ENCODE results near the gene LSM4. TPM values are rescaled to one million over a fixed set of nuclear protein-coding genes. Genes with fewer than 3 reads are reported as not detected.

The LSM4 gene
- total and polyA plus RNA-seq, 2 of the 13 experiments (the other 11 are each of a cell fraction or from before 2014, with no cell fraction given): 65.8 to 166 TPM

GRCh38 chr19:18319591-18320135 is 3.2 kb downstream of the LSM4 start (continued):
- TF ChIP-seq ETS1 (CRISPR knock-in tag; IDR thresholded peaks at IDR 0.05) (no peak), ZNF713 (CRISPR knock-in tag; IDR thresholded peaks at IDR 0.05) (no peak), ZFP36L2 (CRISPR knock-in tag; IDR thresholded peaks at IDR 0.05) (no peak), PPARG (CRISPR knock-in tag; conservative IDR thresholded peaks at IDR 0.05) (peak; percentile 64; the same call in 1 of the 2 replicates), BATF2 (CRISPR knock-in tag; IDR thresholded peaks at IDR 0.05) (no peak), ZNF570 (CRISPR knock-in tag; IDR thresholded peaks at IDR 0.05; ENCODE audit: borderline replicate concordance) (no peak), IKZF1 (IDR thresholded peaks at IDR 0.05) (no peak), ZNF30 (CRISPR knock-in tag; IDR thresholded peaks at IDR 0.05) (no peak), GZF1 (CRISPR knock-in tag; IDR thresholded peaks at IDR 0.05) (no peak), IRF1 (CRISPR knock-in tag; IDR thresholded peaks at IDR 0.05; ENCODE audit: low read depth) (0 out of 2 replicates have a peak, but pooled peaks have one; percentile 21), ZNF644 (CRISPR knock-in tag; IDR thresholded peaks at IDR 0.05; ENCODE audit: low read depth) (peak; percentile 68; the same call in 1 of the 2 replicates), ZNF124 (CRISPR knock-in tag; IDR thresholded peaks at IDR 0.05) (no peak; the same call in 1 of the 2 replicates), ZNF652 (CRISPR knock-in tag; IDR thresholded peaks at IDR 0.05; ENCODE audit: borderline replicate concordance, low read depth) (peak; percentile 52; the same call in 1 of the 2 replicates), NONO (IDR thresholded peaks at IDR 0.05) (no peak), NONO (CRISPR knock-in tag; conservative IDR thresholded peaks at IDR 0.05) (peak; percentile 78), MEF2D (CRISPR knock-in tag; IDR thresholded peaks at IDR 0.05) (peak; percentile 89), ZNF616 (CRISPR knock-in tag; IDR thresholded peaks at IDR 0.05; ENCODE audit: low read depth) (no peak), ZNF775 (CRISPR knock-in tag; IDR thresholded peaks at IDR 0.05; ENCODE audit: borderline replicate concordance) (no peak), HIVEP1 (CRISPR knock-in tag; IDR thresholded peaks at IDR 0.05) (peak; percentile 47; the same call in 1 of the 2 replicates), DMAP1 (CRISPR knock-in tag; IDR thresholded peaks at IDR 0.05) (peak; percentile 48; the same call in 1 of the 2 replicates), ZNF234 (CRISPR knock-in tag; conservative IDR thresholded peaks at IDR 0.05) (no peak), MXI1 (IDR thresholded peaks at IDR 0.05; ENCODE audit: borderline replicate concordance, low read depth, low read length) (0 out of 3 replicates have a peak, but pooled peaks have one; percentile 45), GLI4 (CRISPR knock-in tag; IDR thresholded peaks at IDR 0.05; ENCODE audit: borderline replicate concordance) (0 out of 2 replicates have a peak, but pooled peaks have one; percentile 24), TRIM22 (IDR thresholded peaks at IDR 0.05) (no peak), ZNF879 (CRISPR knock-in tag; IDR thresholded peaks at IDR 0.05) (no peak), ZNF75D (CRISPR knock-in tag; IDR thresholded peaks at IDR 0.05; ENCODE audit: borderline replicate concordance) (no peak), POLR2AphosphoS5 (IDR thresholded peaks at IDR 0.05; ENCODE audit: low read depth, low read length) (peak; percentile 55), MTF1 (CRISPR knock-in tag; IDR thresholded peaks at IDR 0.05) (no peak), NFYC (CRISPR knock-in tag; IDR thresholded peaks at IDR 0.05) (0 out of 2 replicates have a peak, but pooled peaks have one; percentile 10), CEBPG (CRISPR knock-in tag; IDR thresholded peaks at IDR 0.05) (peak; percentile 10; the same call in 1 of the 2 replicates)
